ENCODE data around the gene DCC. TPM values are rescaled to one million over a fixed set of nuclear protein-coding genes. Genes with fewer than 3 reads are reported as not detected.

The DCC gene
- total RNA-seq, 1 experiment from 2014 or later, result not detected

DNA sequence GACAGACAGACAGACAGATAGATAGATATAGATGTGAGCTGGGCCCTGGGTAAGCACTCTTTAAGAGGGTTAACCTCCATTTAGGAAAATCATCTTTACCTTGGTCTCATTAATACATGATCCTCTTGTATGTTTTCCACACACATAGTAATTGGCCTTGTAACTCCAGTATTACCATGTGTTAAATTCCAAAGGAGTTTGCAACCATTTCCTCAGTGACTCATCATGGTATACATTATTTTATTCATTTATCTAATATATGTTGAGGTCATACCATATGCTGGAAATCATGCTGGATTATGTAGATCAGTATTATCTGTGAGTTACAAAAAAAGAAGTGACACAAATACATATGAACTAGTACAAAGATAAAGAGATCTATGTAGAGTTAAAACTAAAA lies 504.3 kb downstream of the DCC start:
- no TSS peak for BruUV-seq (replicated peaks)
- no peaks in the 10 kb centered on the region for H3K4me1 ChIP-seq (ENCODE audit: control insufficient read depth in 1 of 2, insufficient read depth in 2 of 2, low read length in 2 of 2)
- ChIA-PET POLR2A (no interaction called here), CTCF (no interaction called here), RAD21 (ENCODE audit: low non-redundant PET in 1 of 2, low total read pairs in 2 of 2, uncharacterized antibody in 2 of 2, unreplicated experiment in 2 of 2) (no interaction called here)
- no peak overlapping the region for H3K4me3 ChIP-seq (replicated peaks in 1 of 2; ENCODE audit: low read depth in 1 of 2, low read length in 2 of 2)
- no peaks in the 10 kb centered on the region for H3K36me3 ChIP-seq (ENCODE audit: control insufficient read depth in 1 of 2, insufficient read depth in 2 of 2, low read length in 2 of 2)
- no peak overlapping the region for H3K4me2 ChIP-seq (ENCODE audit: low read length)
- H3K9ac ChIP-seq (ENCODE audit: low read length), result no peak overlapping the region
- H3K79me2 ChIP-seq (ENCODE audit: insufficient read depth, low read length), result no peaks in the 10 kb centered on the region
- TF ChIP-seq FOSL1 (IDR thresholded peaks at IDR 0.05; ENCODE audit: low read depth) (no peak), POLR2AphosphoS5 (IDR thresholded peaks at IDR 0.05; ENCODE audit: low read depth, low read length) (no peak), SRF (IDR thresholded peaks at IDR 0.05; ENCODE audit: low read depth) (no peak), YY1 (IDR thresholded peaks at IDR 0.05; ENCODE audit: extremely low read depth, insufficient replicate concordance, low read depth, low read length) (no peak), SP1 (IDR thresholded peaks at IDR 0.05; ENCODE audit: low read depth) (no peak), SIN3A (IDR thresholded peaks at IDR 0.05; ENCODE audit: low read depth) (no peak), CEBPB (IDR thresholded peaks at IDR 0.05; ENCODE audit: low read depth) (no peak), ZNF274 (IDR thresholded peaks at IDR 0.05; ENCODE audit: low read depth, low read length) (no peak), POLR2A (IDR thresholded peaks at IDR 0.05; ENCODE audit: borderline replicate concordance, extremely low read depth, insufficient read depth, insufficient read length) (no peak), JUND (IDR thresholded peaks at IDR 0.05) (no peak), ELF1 (IDR thresholded peaks at IDR 0.05; ENCODE audit: borderline replicate concordance, low read depth) (no peak)
- TF ChIP-seq, protein P1, sequence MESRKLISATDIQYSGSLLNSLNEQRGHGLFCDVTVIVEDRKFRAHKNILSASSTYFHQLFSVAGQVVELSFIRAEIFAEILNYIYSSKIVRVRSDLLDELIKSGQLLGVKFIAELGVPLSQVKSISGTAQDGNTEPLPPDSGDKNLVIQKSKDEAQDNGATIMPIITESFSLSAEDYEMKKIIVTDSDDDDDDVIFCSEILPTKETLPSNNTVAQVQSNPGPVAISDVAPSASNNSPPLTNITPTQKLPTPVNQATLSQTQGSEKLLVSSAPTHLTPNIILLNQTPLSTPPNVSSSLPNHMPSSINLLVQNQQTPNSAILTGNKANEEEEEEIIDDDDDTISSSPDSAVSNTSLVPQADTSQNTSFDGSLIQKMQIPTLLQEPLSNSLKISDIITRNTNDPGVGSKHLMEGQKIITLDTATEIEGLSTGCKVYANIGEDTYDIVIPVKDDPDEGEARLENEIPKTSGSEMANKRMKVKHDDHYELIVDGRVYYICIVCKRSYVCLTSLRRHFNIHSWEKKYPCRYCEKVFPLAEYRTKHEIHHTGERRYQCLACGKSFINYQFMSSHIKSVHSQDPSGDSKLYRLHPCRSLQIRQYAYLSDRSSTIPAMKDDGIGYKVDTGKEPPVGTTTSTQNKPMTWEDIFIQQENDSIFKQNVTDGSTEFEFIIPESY (IDR thresholded peaks at IDR 0.05; ENCODE audit: extremely low read depth, insufficient replicate concordance, low read length), result no peak
- TF ChIP-seq, protein P2, sequence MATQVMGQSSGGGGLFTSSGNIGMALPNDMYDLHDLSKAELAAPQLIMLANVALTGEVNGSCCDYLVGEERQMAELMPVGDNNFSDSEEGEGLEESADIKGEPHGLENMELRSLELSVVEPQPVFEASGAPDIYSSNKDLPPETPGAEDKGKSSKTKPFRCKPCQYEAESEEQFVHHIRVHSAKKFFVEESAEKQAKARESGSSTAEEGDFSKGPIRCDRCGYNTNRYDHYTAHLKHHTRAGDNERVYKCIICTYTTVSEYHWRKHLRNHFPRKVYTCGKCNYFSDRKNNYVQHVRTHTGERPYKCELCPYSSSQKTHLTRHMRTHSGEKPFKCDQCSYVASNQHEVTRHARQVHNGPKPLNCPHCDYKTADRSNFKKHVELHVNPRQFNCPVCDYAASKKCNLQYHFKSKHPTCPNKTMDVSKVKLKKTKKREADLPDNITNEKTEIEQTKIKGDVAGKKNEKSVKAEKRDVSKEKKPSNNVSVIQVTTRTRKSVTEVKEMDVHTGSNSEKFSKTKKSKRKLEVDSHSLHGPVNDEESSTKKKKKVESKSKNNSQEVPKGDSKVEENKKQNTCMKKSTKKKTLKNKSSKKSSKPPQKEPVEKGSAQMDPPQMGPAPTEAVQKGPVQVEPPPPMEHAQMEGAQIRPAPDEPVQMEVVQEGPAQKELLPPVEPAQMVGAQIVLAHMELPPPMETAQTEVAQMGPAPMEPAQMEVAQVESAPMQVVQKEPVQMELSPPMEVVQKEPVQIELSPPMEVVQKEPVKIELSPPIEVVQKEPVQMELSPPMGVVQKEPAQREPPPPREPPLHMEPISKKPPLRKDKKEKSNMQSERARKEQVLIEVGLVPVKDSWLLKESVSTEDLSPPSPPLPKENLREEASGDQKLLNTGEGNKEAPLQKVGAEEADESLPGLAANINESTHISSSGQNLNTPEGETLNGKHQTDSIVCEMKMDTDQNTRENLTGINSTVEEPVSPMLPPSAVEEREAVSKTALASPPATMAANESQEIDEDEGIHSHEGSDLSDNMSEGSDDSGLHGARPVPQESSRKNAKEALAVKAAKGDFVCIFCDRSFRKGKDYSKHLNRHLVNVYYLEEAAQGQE (IDR thresholded peaks at IDR 0.05; ENCODE audit: low read depth), result no peak
- TF ChIP-seq, protein P3, sequence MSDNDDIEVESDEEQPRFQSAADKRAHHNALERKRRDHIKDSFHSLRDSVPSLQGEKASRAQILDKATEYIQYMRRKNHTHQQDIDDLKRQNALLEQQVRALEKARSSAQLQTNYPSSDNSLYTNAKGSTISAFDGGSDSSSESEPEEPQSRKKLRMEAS (IDR thresholded peaks at IDR 0.05), result no peak
- TF ChIP-seq, protein P4, sequence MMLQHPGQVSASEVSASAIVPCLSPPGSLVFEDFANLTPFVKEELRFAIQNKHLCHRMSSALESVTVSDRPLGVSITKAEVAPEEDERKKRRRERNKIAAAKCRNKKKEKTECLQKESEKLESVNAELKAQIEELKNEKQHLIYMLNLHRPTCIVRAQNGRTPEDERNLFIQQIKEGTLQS (IDR thresholded peaks at IDR 0.05), result no peak
- no peaks in the 10 kb centered on the region for H4K20me1 ChIP-seq (ENCODE audit: insufficient read depth)
- peaks cover 14 to 30% of the 10 kb centered on the region in 2 experiments; a peak in 2 of 4 replicates for H3K9me3 ChIP-seq (ENCODE audit: control insufficient read depth in 1 of 2, insufficient read depth in 1 of 2, low read depth in 1 of 2, low read length in 2 of 2)
- H3K9me2 ChIP-seq (ENCODE audit: insufficient read depth), result no peaks in the 10 kb centered on the region
- no peak for ATAC-seq
- H3K27me3 ChIP-seq (ENCODE audit: insufficient read depth, low read length), result no peaks in the 10 kb centered on the region
- intact Hi-C loops (cut with micrococcal nuclease), result no loop called here
- H3K27ac ChIP-seq (ENCODE audit: low read depth, low read length), result no peak overlapping the region
- H2AFZ ChIP-seq (ENCODE audit: low read depth, low read length, poor library complexity, severe bottlenecking), result no peak overlapping the region
- DNase-seq (ENCODE audit: low read depth, low spot score), result no peak

All from HCT116 (cell line).